Bronchial epithelial cell (primary cell): ENCODE data around the gene PTPRE. TPM values are rescaled to one million over a fixed set of nuclear protein-coding genes. Genes with fewer than 3 reads are reported as not detected.

Source experiments
- DNase-seq: peaks from one replicate; pipeline ENCODE4 v3.0.0-alpha.2; 2010; ENCODE audit warnings: low read depth
- FAIRE-seq: peaks from 2 replicates; lab custom pipeline; 2011; peaks lifted over from hg19 to GRCh38; lab: Jason Lieb, UNC
- H3K27me3 ChIP-seq: 2 replicates; pipeline ENCODE4 v1.5.1; 2011; ENCODE audit warnings: low read length; ENCODE audit not compliant: control insufficient read depth, insufficient read depth
- H3K36me3 ChIP-seq: 2 replicates; pipeline ENCODE4 v1.5.1; 2011; ENCODE audit warnings: low read length; ENCODE audit not compliant: control insufficient read depth, insufficient read depth
- H3K4me3 ChIP-seq: 2 replicates; pipeline ENCODE4 v1.5.1; 2011; ENCODE audit warnings: mild to moderate bottlenecking, low read depth, low read length, control low read depth
- CTCF ChIP-seq: IDR thresholded peaks from 2 replicates; pipeline ENCODE4 v1.5.1; 2011; ENCODE audit warnings: mild to moderate bottlenecking, moderate library complexity, low read length, control low read depth, inconsistent platforms; ENCODE audit not compliant: insufficient read depth, severe bottlenecking
- total RNA-seq: library from RNA; depleted of rRNA; stranded (reverse); fragments of >200 nt; gene quantifications from 2 replicates; pipeline ENCODE4 v1.2.1, GENCODE V29; 2014

PTPRE gene
- total RNA-seq, 1 donor from 2014 or later: 7.9 TPM

GRCh38 chr10:127996586-127996985 lies 89.7 kb downstream of the PTPRE start:
- Histone ChIP-seq H3K4me3 (no peak overlapping the region), H3K36me3 (no peaks in the 10 kb centered on the region), H3K27me3 (no peaks in the 10 kb centered on the region)
- peak; percentile 33 for DNase-seq
- no peak for TF ChIP-seq CTCF
- FAIRE-seq: no peak

- Histone ChIP-seq H3K36me3 (no peaks in the 10 kb centered on the region), H3K27me3 (no peaks in the 10 kb centered on the region), H3K4me3 (no peak overlapping the region)
- DNase-seq: no peak
- no peak for TF ChIP-seq CTCF
- no peak for FAIRE-seq
Observed at GRCh38 chr10:127997271-127997670, 90.4 kb downstream of the PTPRE start.

GRCh38 chr10:127997937-127998336 lies 91.0 kb downstream of the PTPRE start:
- no peaks in the 10 kb centered on the region for H3K36me3 ChIP-seq
- no peaks in the 10 kb centered on the region for H3K27me3 ChIP-seq
- no peak overlapping the region for H3K4me3 ChIP-seq
- TF ChIP-seq CTCF: no peak
- FAIRE-seq (no peak), DNase-seq (no peak)

GRCh38 chr10:127998501-127999144 lies 91.7 kb downstream of the PTPRE start:
- TF ChIP-seq CTCF: no peak
- H3K4me3 ChIP-seq: no peak overlapping the region
- FAIRE-seq: no peak
- no peak for DNase-seq
- H3K36me3 ChIP-seq: no peaks in the 10 kb centered on the region
- H3K27me3 ChIP-seq: no peaks in the 10 kb centered on the region

GRCh38 chr10:127999297-128000129 lies 92.6 kb downstream of the PTPRE start:
- TF ChIP-seq CTCF: no peak
- DNase-seq: no peak
- no peak overlapping the region for H3K4me3 ChIP-seq
- no peaks in the 10 kb centered on the region for H3K36me3 ChIP-seq
- no peaks in the 10 kb centered on the region for H3K27me3 ChIP-seq
- no peak for FAIRE-seq
